ENCODE results near the gene GALNT9.

Gene GALNT9

GRCh38 chr12:132159555-132160003 is 169.8 kb downstream of the GALNT9 start:
- no peak for TF ChIP-seq CTCF (IDR thresholded peaks at IDR 0.05)
- no peak overlapping the region for H3K27ac ChIP-seq
- DNase-seq (ENCODE audit: low spot score): no peak
- no peak overlapping the region for H3K4me3 ChIP-seq

GRCh38 chr12:132158677-132159554 is 170.5 kb downstream of the GALNT9 start:
- no peak overlapping the region for H3K4me3 ChIP-seq
- H3K27ac ChIP-seq: no peak overlapping the region
- no peak for TF ChIP-seq CTCF (IDR thresholded peaks at IDR 0.05)
- no peak for DNase-seq (ENCODE audit: low spot score)

GRCh38 chr12:132157733-132158409 is 171.5 kb downstream of the GALNT9 start:
- no peak for DNase-seq (ENCODE audit: low spot score)
- Histone ChIP-seq H3K4me3 (no peak overlapping the region), H3K27ac (no peak overlapping the region)
- TF ChIP-seq CTCF (IDR thresholded peaks at IDR 0.05): no peak

GRCh38 chr12:132156573-132157325 is 172.6 kb downstream of the GALNT9 start:
- no peak overlapping the region for H3K4me3 ChIP-seq
- H3K27ac ChIP-seq: no peak overlapping the region
- DNase-seq (ENCODE audit: low spot score): no peak
- no peak for TF ChIP-seq CTCF (IDR thresholded peaks at IDR 0.05)

GRCh38 chr12:132155771-132156572 is 173.4 kb downstream of the GALNT9 start:
- no peak for DNase-seq (ENCODE audit: low spot score)
- Histone ChIP-seq H3K4me3 (no peak overlapping the region), H3K27ac (no peak overlapping the region)
- no peak for TF ChIP-seq CTCF (IDR thresholded peaks at IDR 0.05)

- TF ChIP-seq CTCF (IDR thresholded peaks at IDR 0.05): no peak
- DNase-seq (ENCODE audit: low spot score): no peak
- H3K4me3 ChIP-seq: no peak overlapping the region
- H3K27ac ChIP-seq: no peak overlapping the region
Measured at GRCh38 chr12:132154941-132155770, 174.2 kb downstream of the GALNT9 start.
